GM12878 (cell line): Measurements from ENCODE around the gene C1orf21. TPM values are rescaled to one million over a fixed set of nuclear protein-coding genes. Genes with fewer than 3 reads are reported as not detected.

Source experiments
- ATAC-seq: fragments of 200-7000 bp; cut with Tn5 transposase; 3 replicates; pipeline ENCODE4 v1.9.1; 2020; ENCODE audit warnings: mild to moderate bottlenecking, moderate library complexity
- BruUV-seq: library from RNA; stranded (reverse); fragments of 400-500 nt; replicated peaks from 2 replicates; lab custom pipeline; 2021; lab: Mats Ljungman, UMichigan
- CTCF ChIA-PET: fragments of 300-600 bp; sonication (Branson Sonifier 250); formaldehyde crosslinking; extraction: SDS; loops from one replicate; lab custom pipeline; 2021; ENCODE audit warnings: inconsistent platforms; lab: Yijun Ruan, JAX
- POLR2A ChIA-PET: fragments of 350-600 bp; formaldehyde crosslinking; extraction: SDS; loops from one replicate; lab custom pipeline; 2021; ENCODE audit warnings: inconsistent platforms; lab: Charles Lee
- RAD21 ChIA-PET: fragments of 300-600 bp; sonication (Branson Sonifier 250); formaldehyde crosslinking; loops from one replicate; lab custom pipeline; 2023; ENCODE audit warnings: antibody characterized with exemption; ENCODE audit not compliant: unreplicated experiment; lab: Charles Lee
- SMC1A ChIA-PET: fragments of 300-600 bp; sonication (Branson Sonifier 250); formaldehyde crosslinking; loops from one replicate; lab custom pipeline; 2023; ENCODE audit not compliant: unreplicated experiment, uncharacterized antibody; lab: Charles Lee
- DNase-seq: peaks from one replicate; pipeline ENCODE4 v3.0.0-alpha.2; 2011; ENCODE audit warnings: low read depth, low spot score
- FAIRE-seq: peaks from 3 replicates; lab custom pipeline; 2011; peaks lifted over from hg19 to GRCh38; lab: Jason Lieb, UNC
- H2AFZ ChIP-seq: 2 replicates; pipeline ENCODE4 v1.6.0; 2011; ENCODE audit warnings: low read depth, low read length, control low read depth; ENCODE audit not compliant: control insufficient read depth
- H3K27ac ChIP-seq: 2 replicates; pipeline ENCODE4 v1.5.1; 2011; ENCODE audit warnings: control low read depth; ENCODE audit not compliant: control insufficient read depth, insufficient read depth
- H3K27me3 ChIP-seq, 2 experiments: replicated peaks in 1 of 2; 2 replicates each; pipeline versions ENCODE4 v1.6.0 to v1.6.1; 2011; ENCODE audit warnings: low read length in 1 of 2; ENCODE audit not compliant: control insufficient read depth in 2 of 2, insufficient read depth in 2 of 2
- H3K36me3 ChIP-seq, 2 experiments: 2 replicates each; pipeline ENCODE4 v1.5.1; 2011; ENCODE audit warnings: low read length in 1 of 2; ENCODE audit not compliant: control insufficient read depth in 2 of 2, insufficient read depth in 2 of 2
- H3K4me1 ChIP-seq: 2 replicates; pipeline ENCODE4 v1.6.1; 2011; ENCODE audit warnings: mild to moderate bottlenecking, low read length, moderate library complexity, mixed read lengths; ENCODE audit not compliant: control insufficient read depth, insufficient read depth
- H3K4me2 ChIP-seq: 2 replicates; pipeline ENCODE4 v1.6.0; 2011; ENCODE audit warnings: control low read depth; ENCODE audit not compliant: control insufficient read depth, insufficient read depth
- H3K4me3 ChIP-seq: fragments of 200-600 bp; sonication (generic); 2 replicates; pipeline ENCODE4 v1.5.1; 2016
- H3K79me2 ChIP-seq: 2 replicates; pipeline ENCODE4 v1.6.0; 2011; ENCODE audit warnings: low read length; ENCODE audit not compliant: control insufficient read depth, insufficient read depth
- H3K9ac ChIP-seq: 2 replicates; pipeline ENCODE4 v1.8.0; 2011; ENCODE audit warnings: low read length, control low read depth, mixed read lengths; ENCODE audit not compliant: control insufficient read depth, insufficient read depth
- H3K9me3 ChIP-seq: replicated peaks from 3 replicates; pipeline ENCODE4 v1.5.1; 2011; ENCODE audit warnings: mild to moderate bottlenecking, low read length; ENCODE audit not compliant: control insufficient read depth, insufficient read depth
- H4K20me1 ChIP-seq: 2 replicates; pipeline ENCODE4 v1.6.0; 2011; ENCODE audit not compliant: control insufficient read depth, insufficient read depth
- BMI1 ChIP-seq: fragments of 450-650 bp; IDR thresholded peaks from 2 replicates; pipeline ENCODE4 v1.6.1; 2016; ENCODE audit warnings: mild to moderate bottlenecking, moderate library complexity, borderline replicate concordance
- CBX3 ChIP-seq: fragments of 200-600 bp; sonication (generic); IDR thresholded peaks from 2 replicates; pipeline ENCODE4 v1.6.1; 2016; ENCODE audit warnings: low read depth, borderline replicate concordance
- CHD4 ChIP-seq: fragments of 200-600 bp; sonication (generic); IDR thresholded peaks from 2 replicates; pipeline ENCODE4 v1.6.1; 2016; ENCODE audit warnings: mild to moderate bottlenecking
- E2F4 ChIP-seq: IDR thresholded peaks from 2 replicates; pipeline ENCODE4 v1.6.1; 2012; ENCODE audit warnings: low read depth, low read length, improper control_type of control experiment
- EED ChIP-seq: sonication (generic); IDR thresholded peaks from 2 replicates; pipeline ENCODE4 v1.6.1; 2016; ENCODE audit warnings: antibody characterized with exemption, low read depth
- ETV6 ChIP-seq, 2 experiments: fragments of 450-650 bp in 1 of 2; IDR thresholded peaks in 1 of 2; conservative IDR thresholded peaks in 1 of 2; 2 replicates each; pipeline ENCODE4 v1.6.1; 2014; ENCODE audit warnings: antibody characterized with exemption in 1 of 2, borderline replicate concordance in 1 of 2, low read depth in 1 of 2, mild to moderate bottlenecking in 1 of 2, moderate library complexity in 1 of 2
- IKZF1 ChIP-seq: fragments of 450-650 bp; conservative IDR thresholded peaks from 2 replicates; pipeline ENCODE4 v1.6.1; 2017; ENCODE audit warnings: antibody characterized with exemption, mild to moderate bottlenecking
- JUNB ChIP-seq: IDR thresholded peaks from 2 replicates; pipeline ENCODE4 v1.6.1; 2016; ENCODE audit warnings: antibody characterized with exemption, mild to moderate bottlenecking
- JUND ChIP-seq: IDR thresholded peaks from 2 replicates; pipeline ENCODE4 v1.6.1; 2012; ENCODE audit warnings: low read depth, mild to moderate bottlenecking, low read length, improper control_type of control experiment, moderate library complexity
- NBN ChIP-seq: fragments of 450-650 bp; IDR thresholded peaks from 2 replicates; pipeline ENCODE4 v1.6.1; 2016
- NKRF ChIP-seq: fragments of 450-650 bp; conservative IDR thresholded peaks from 2 replicates; pipeline ENCODE4 v1.6.1; 2017; ENCODE audit warnings: mild to moderate bottlenecking, moderate library complexity
- PAX5 ChIP-seq: IDR thresholded peaks from 2 replicates; pipeline ENCODE4 v1.6.1; 2011; ENCODE audit warnings: low read depth, low read length, borderline replicate concordance
- REST ChIP-seq: IDR thresholded peaks from 2 replicates; pipeline ENCODE4 v1.6.1; 2012; ENCODE audit warnings: mild to moderate bottlenecking, low read depth, low read length
- SP1 ChIP-seq: IDR thresholded peaks from one replicate; pipeline ENCODE4 v1.6.1; 2011; ENCODE audit warnings: low read depth, low read length
- TCF3 ChIP-seq: IDR thresholded peaks from 2 replicates; pipeline ENCODE4 v1.6.1; 2012; ENCODE audit warnings: low read depth, mild to moderate bottlenecking, low read length, borderline replicate concordance; ENCODE audit not compliant: insufficient read depth
- WGBS: methylation state at CpG from one replicate; pipeline ENCODE4 v1.1.6; 2016; ENCODE audit warnings: low lambda C conversion rate; ENCODE audit not compliant: insufficient replicate concordance, insufficient coverage; ENCODE audit errors: missing lambda C conversion rate; 5-methylcytosine and 5-hydroxymethylcytosine counted together
- in situ Hi-C: fragments of 300-500 bp; cut with MboI; formaldehyde crosslinking; loops from 9 replicates; pipeline ENCODE4 v1.14.3; 2018; ENCODE audit warnings: mixed read lengths
- intact Hi-C: fragments of 100-400 bp; cut with micrococcal nuclease; formaldehyde crosslinking; loops from one replicate; pipeline ENCODE4 v1.14.2; 2022; ENCODE audit not compliant: unreplicated experiment
- polyA plus RNA-seq, 11 experiments: library from polyadenylated mRNA; depleted of rRNA in 4 of 11; unstranded in 6 of 11; stranded (reverse) in 5 of 11; fragments of >200 nt; fragmentation: Nextera tagmentation in 4 of 11; fragmentation: Illumina TruSeq in 1 of 11; extraction: Ambion mirVana in 4 of 11; extraction: Trizol in 1 of 11; gene quantifications; 1 replicate in 1 of 11; 2 replicates in 10 of 11; pipeline versions ENCODE4 v1.2.1 to v1.2.3, GENCODE V29; 2011 to 2016; ENCODE audit warnings: inconsistent platforms in 2 of 11, missing spikeins in 2 of 11, low read depth in 1 of 11
- total RNA-seq, 4 experiments: library from RNA; depleted of rRNA in 3 of 4; stranded (reverse); fragments of >200 nt in 3 of 4; fragmentation: Illumina TruSeq in 1 of 4; extraction: Trizol in 1 of 4; gene quantifications; 2 replicates each; pipeline versions ENCODE4 v1.2.1 to v1.2.3, GENCODE V29; 2013 to 2021

Gene C1orf21
- total and polyA plus RNA-seq, 10 of the 15 experiments (the other 5 are each of a cell fraction or from before 2014, with no cell fraction given), result 0.03 to 1.6 (median 0.17) TPM; not detected in 3

- H3K27me3 ChIP-seq, result no peaks in the 10 kb centered on the region; a peak in 3 of 4 replicates
- 18% methylated on average over 2 of the region's 2 CpGs for WGBS
- in situ Hi-C loops, result no loop called here
- no TSS peak for BruUV-seq
- H3K79me2 ChIP-seq, result no peaks in the 10 kb centered on the region
- H3K4me3 ChIP-seq, result no peak overlapping the region
- intact Hi-C loops, result no loop called here
- no peak overlapping the region for H3K9ac ChIP-seq
- SMC1A ChIA-PET, result no interaction called here
- no peak overlapping the region for H2AFZ ChIP-seq
- RAD21 ChIA-PET, result no interaction called here
- no peak for TF ChIP-seq ETV6 (conservative IDR thresholded peaks at IDR 0.05 in 1 of 2, IDR thresholded peaks at IDR 0.05 in 1 of 2; ENCODE audit: borderline replicate concordance in 1 of 2, low read depth in 1 of 2)
- no peak for TF ChIP-seq TCF3
- no peak for TF ChIP-seq CHD4
- TF ChIP-seq NKRF, result no peak
- TF ChIP-seq PAX5, result no peak
- no peak for TF ChIP-seq CBX3
- TF ChIP-seq NBN, result no peak
- TF ChIP-seq SP1, result no peak
- TF ChIP-seq BMI1, result no peak
- TF ChIP-seq EED, result no peak
- TF ChIP-seq JUNB, result no peak
- TF ChIP-seq E2F4, result no peak
- no peak for TF ChIP-seq IKZF1
- TF ChIP-seq REST, result no peak
- TF ChIP-seq JUND, result no peak
- POLR2A ChIA-PET, result no interaction called here
- no peak for DNase-seq
- no peaks in the 10 kb centered on the region for H3K4me1 ChIP-seq
- no peak for FAIRE-seq
- H4K20me1 ChIP-seq, result no peaks in the 10 kb centered on the region
- no peaks in the 10 kb centered on the region for H3K9me3 ChIP-seq
- no peak for ATAC-seq
- no peak overlapping the region for H3K27ac ChIP-seq
- H3K4me2 ChIP-seq, result no peak overlapping the region
- no peaks in the 10 kb centered on the region for H3K36me3 ChIP-seq
- CTCF ChIA-PET, result no interaction called here
These were observed 36.8 kb downstream of the C1orf21 start for GRCh38 chr1:184423649-184424048.
